PC-3 (cell line): Measurements from ENCODE around the gene HIP1R. TPM values are rescaled to one million over a fixed set of nuclear protein-coding genes. Genes with fewer than 3 reads are reported as not detected.
A peak's percentile ranks its signal among the peaks of the same experiment; 100 is the strongest.

Experiments
- ATAC-seq: fragments of 200-7000 bp; cut with Tn5 transposase; 2 replicates; pipeline ENCODE4 v1.9.1; 2020; ENCODE audit warnings: mild to moderate bottlenecking, moderate library complexity
- BruUV-seq: library from RNA; stranded (reverse); fragments of 400-500 nt; replicated peaks from 2 replicates; lab custom pipeline; 2021; lab: Mats Ljungman, UMichigan
- CTCF ChIA-PET: fragments of 300-600 bp; sonication (Branson Sonifier 250); formaldehyde crosslinking; loops from one replicate; lab custom pipeline; 2022; ENCODE audit warnings: antibody characterized with exemption; lab: Charles Lee
- POLR2A ChIA-PET: fragments of 300-600 bp; sonication (Branson Sonifier 250); formaldehyde crosslinking; loops from one replicate; lab custom pipeline; 2022; ENCODE audit warnings: antibody characterized with exemption; ENCODE audit not compliant: unreplicated experiment; lab: Charles Lee
- DNase-seq: peaks from one replicate; pipeline ENCODE4 v3.0.0-alpha.2; 2015
- H2AFZ ChIP-seq: fragments of 300-600 bp; sonication (generic); 2 replicates; pipeline ENCODE4 v1.6.0; 2016; ENCODE audit warnings: antibody characterized with exemption, low read length
- H3F3A ChIP-seq: fragments of 300-600 bp; sonication (generic); one replicate; pipeline ENCODE4 v1.6.0; 2017; ENCODE audit warnings: antibody characterized with exemption, low read length, control low read depth, mild to moderate bottlenecking; ENCODE audit not compliant: unreplicated experiment
- H3K27ac ChIP-seq: fragments of 300-600 bp; sonication (generic); 2 replicates; pipeline ENCODE4 v1.5.1; 2016; ENCODE audit warnings: mild to moderate bottlenecking, low read length
- H3K27me3 ChIP-seq: fragments of 300-600 bp; sonication (generic); 2 replicates; pipeline ENCODE4 v1.6.1; 2016; ENCODE audit warnings: low read length, mixed read lengths
- H3K36me3 ChIP-seq: fragments of 300-600 bp; sonication (generic); 2 replicates; pipeline ENCODE4 v1.6.1; 2016; ENCODE audit warnings: low read depth, mixed run types, low read length, mixed read lengths
- H3K4me1 ChIP-seq: fragments of 300-600 bp; sonication (generic); 2 replicates; pipeline ENCODE4 v1.5.1; 2016; ENCODE audit warnings: low read length; ENCODE audit not compliant: insufficient read depth
- H3K4me2 ChIP-seq: fragments of 300-600 bp; sonication (generic); 2 replicates; pipeline ENCODE4 v1.6.0; 2016; ENCODE audit warnings: low read length
- H3K4me3 ChIP-seq: fragments of 300-600 bp; sonication (generic); 2 replicates; pipeline ENCODE4 v1.5.1; 2016; ENCODE audit warnings: mild to moderate bottlenecking, low read length, mixed read lengths
- H3K79me2 ChIP-seq: fragments of 300-600 bp; sonication (generic); 2 replicates; pipeline ENCODE4 v1.6.1; 2017; ENCODE audit warnings: low read length, mixed read lengths
- H3K9ac ChIP-seq: fragments of 300-600 bp; sonication (generic); 2 replicates; pipeline ENCODE4 v1.6.0; 2016; ENCODE audit warnings: mild to moderate bottlenecking, low read length
- H3K9me2 ChIP-seq: fragments of 300-600 bp; sonication (generic); replicated peaks from 2 replicates; pipeline ENCODE4 v1.6.1; 2016; ENCODE audit warnings: mixed run types, low read length, mixed read lengths
- H3K9me3 ChIP-seq: fragments of 300-600 bp; sonication (generic); 2 replicates; pipeline ENCODE4 v1.6.1; 2016; ENCODE audit warnings: low read length, mixed read lengths
- H4K20me1 ChIP-seq: fragments of 300-600 bp; sonication (generic); 2 replicates; pipeline ENCODE4 v1.6.1; 2016; ENCODE audit warnings: low read length, mixed read lengths
- EZH2 ChIP-seq: fragments of 300-600 bp; sonication (generic); IDR thresholded peaks from one replicate; pipeline ENCODE4 v1.6.1; 2017; ENCODE audit warnings: antibody characterized with exemption, mild to moderate bottlenecking, low read length; ENCODE audit not compliant: unreplicated experiment
- EZH2phosphoT487 ChIP-seq: fragments of 300-600 bp; sonication (generic); IDR thresholded peaks from 2 replicates; pipeline ENCODE4 v1.6.1; 2018; ENCODE audit warnings: mild to moderate bottlenecking, antibody characterized with exemption, low read length, borderline replicate concordance
- intact Hi-C: fragments of 100-400 bp; cut with micrococcal nuclease; formaldehyde crosslinking; loops from 2 replicates; pipeline ENCODE4 v1.9.0; 2023
- total RNA-seq: library from RNA; depleted of rRNA; stranded (reverse); fragments of >200 nt; gene quantifications from 2 replicates; pipeline ENCODE4 v1.2.3, GENCODE V29; 2014
- TF ChIP-seq, protein P1 (sequence below): fragments of 300-600 bp; sonication (generic); conservative IDR thresholded peaks from 2 replicates; pipeline ENCODE4 v1.5.1; 2017; ENCODE audit warnings: antibody characterized with exemption, low read depth, mild to moderate bottlenecking, low read length

The HIP1R gene
- total RNA-seq, 1 experiment from 2014 or later, result 46.1 TPM

DNA sequence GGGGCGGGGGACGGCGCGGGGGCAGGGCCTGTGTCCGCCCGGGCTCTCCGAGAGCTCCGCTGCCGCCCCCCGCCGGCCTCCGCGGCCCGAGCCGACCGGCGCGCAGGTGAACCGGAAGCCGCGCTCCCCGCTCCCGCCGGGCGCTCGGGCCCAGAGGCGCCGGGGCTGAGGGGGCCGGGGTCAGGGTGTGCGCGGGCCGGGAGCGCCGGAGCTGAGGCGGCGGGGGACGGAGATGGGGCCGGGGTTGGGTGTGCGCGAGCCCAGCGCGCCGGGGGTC, 431 bp downstream of the HIP1R start:
- intact Hi-C loops, result loop anchor here (2.0 to 10.0 kb wide), 2 partner anchors 43 to 61 kb away; partner anchors contain the start of gene CCDC62

DNA sequence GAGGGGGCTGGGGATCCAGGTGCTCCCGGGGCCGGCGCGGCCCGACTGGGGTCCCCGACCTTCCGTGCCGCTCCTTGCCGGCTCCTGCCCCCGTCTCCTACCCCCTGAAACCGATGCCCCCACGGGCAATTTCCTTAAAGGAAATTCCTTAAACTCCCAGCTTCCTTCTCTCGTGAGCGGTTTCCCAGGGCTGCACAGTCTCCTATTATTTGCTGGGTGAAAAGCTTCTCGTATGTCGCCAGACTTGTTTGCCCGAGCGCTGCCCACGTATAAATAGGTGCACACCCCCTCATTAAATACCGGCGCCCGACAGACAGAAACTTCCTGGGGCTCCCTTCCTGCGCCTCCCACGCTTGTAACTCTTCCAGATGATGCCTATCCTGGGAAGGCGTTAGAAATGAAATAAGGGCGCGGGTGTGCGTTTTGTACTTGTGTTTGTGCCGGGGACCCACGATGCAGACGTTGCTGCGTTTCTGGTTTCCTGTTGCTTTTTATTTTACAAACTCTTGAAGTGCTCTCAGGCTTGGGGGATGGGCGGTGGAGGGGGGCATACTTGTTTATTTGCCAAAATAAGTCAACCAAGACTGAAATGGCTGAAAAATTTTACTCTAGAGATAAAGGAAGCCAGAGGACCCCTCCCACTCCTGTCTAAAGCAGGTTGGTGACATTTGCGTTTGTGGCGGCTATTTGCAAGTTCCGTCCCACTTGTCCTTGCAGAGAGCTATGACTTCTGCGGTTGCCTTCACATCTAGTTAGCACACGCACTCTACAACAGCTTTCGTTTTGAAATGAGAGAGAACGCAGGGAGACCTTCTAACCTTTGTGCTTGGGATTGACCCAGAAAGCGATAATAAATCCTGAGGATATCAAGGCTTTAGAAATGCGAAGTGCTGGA, 1.0 kb downstream of the HIP1R start:
- H3K9ac ChIP-seq, result peak overlapping the region; percentile 62
- H3K27me3 ChIP-seq, result no peaks in the 10 kb centered on the region
- 0 out of 2 replicates have a peak, but pooled peaks cover 3% of the 10 kb centered on the region for H3K36me3 ChIP-seq
- ChIA-PET POLR2A (interaction anchor here (0.6 kb wide), 1 partner anchor 23 kb away, joined by 3 read pairs; no protein-coding TSS in a partner anchor), CTCF (interaction anchor here (1.1 kb wide), 1 partner anchor 25 kb away, joined by 4 read pairs; no protein-coding TSS in a partner anchor)
- peak overlapping the region; percentile 69 for H3K4me3 ChIP-seq
- H3K9me2 ChIP-seq, result no peaks in the 10 kb centered on the region
- no peaks in the 10 kb centered on the region for H3K9me3 ChIP-seq
- intact Hi-C loops, result loop anchor here (10.0 kb wide), 1 partner anchor 61 kb away; the partner anchor contains the start of gene CCDC62
- DNase-seq (peak; percentile 70), ATAC-seq (peak; percentile 50)
- H4K20me1 ChIP-seq, result no peaks in the 10 kb centered on the region
- H3K4me2 ChIP-seq, result peak overlapping the region; percentile 92
- no peaks in the 10 kb centered on the region for H3F3A ChIP-seq
- H3K27ac ChIP-seq, result peak overlapping the region; percentile 25
- TSS peak; percentile 47 for BruUV-seq
- peaks cover 46% of the 10 kb centered on the region for H3K4me1 ChIP-seq
- H3K79me2 ChIP-seq, result peaks cover 50% of the 10 kb centered on the region
- no peak for TF ChIP-seq EZH2
- TF ChIP-seq, protein P1, sequence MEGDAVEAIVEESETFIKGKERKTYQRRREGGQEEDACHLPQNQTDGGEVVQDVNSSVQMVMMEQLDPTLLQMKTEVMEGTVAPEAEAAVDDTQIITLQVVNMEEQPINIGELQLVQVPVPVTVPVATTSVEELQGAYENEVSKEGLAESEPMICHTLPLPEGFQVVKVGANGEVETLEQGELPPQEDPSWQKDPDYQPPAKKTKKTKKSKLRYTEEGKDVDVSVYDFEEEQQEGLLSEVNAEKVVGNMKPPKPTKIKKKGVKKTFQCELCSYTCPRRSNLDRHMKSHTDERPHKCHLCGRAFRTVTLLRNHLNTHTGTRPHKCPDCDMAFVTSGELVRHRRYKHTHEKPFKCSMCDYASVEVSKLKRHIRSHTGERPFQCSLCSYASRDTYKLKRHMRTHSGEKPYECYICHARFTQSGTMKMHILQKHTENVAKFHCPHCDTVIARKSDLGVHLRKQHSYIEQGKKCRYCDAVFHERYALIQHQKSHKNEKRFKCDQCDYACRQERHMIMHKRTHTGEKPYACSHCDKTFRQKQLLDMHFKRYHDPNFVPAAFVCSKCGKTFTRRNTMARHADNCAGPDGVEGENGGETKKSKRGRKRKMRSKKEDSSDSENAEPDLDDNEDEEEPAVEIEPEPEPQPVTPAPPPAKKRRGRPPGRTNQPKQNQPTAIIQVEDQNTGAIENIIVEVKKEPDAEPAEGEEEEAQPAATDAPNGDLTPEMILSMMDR, result no peak
- no peak for TF ChIP-seq EZH2phosphoT487
- peak overlapping the region; percentile 75 for H2AFZ ChIP-seq

More for the DNA sequence above, 431 bp downstream of the HIP1R start:
- Histone ChIP-seq H3K27ac (peak overlapping the region; percentile 25), H2AFZ (peak overlapping the region; percentile 75), H3K4me2 (peak overlapping the region; percentile 92), H3K9me2 (no peaks in the 10 kb centered on the region), H3F3A (no peaks in the 10 kb centered on the region), H3K36me3 (0 out of 2 replicates have a peak, but pooled peaks cover 3% of the 10 kb centered on the region), H3K9ac (peak overlapping the region; percentile 62), H3K27me3 (no peaks in the 10 kb centered on the region), H3K79me2 (peaks cover 48% of the 10 kb centered on the region), H3K9me3 (no peaks in the 10 kb centered on the region), H4K20me1 (no peaks in the 10 kb centered on the region), H3K4me1 (peaks cover 44% of the 10 kb centered on the region), H3K4me3 (peak overlapping the region; percentile 69)
- TF ChIP-seq EZH2phosphoT487 (no peak), EZH2 (no peak)
- TF ChIP-seq, protein P1, result no peak
- POLR2A ChIA-PET, result no interaction called here
- BruUV-seq, result no TSS peak
- ATAC-seq (peak; percentile 16), DNase-seq (peak; percentile 29)
- CTCF ChIA-PET, result interaction anchor here (1.1 kb wide), 1 partner anchor 25 kb away, joined by 4 read pairs; no protein-coding TSS in a partner anchor
